Prostate gland (tissue), 2 donors: ENCODE results near the gene SRXN1. TPM values are rescaled to one million over a fixed set of nuclear protein-coding genes. Genes with fewer than 3 reads are reported as not detected.

Experiments
- DNase-seq: peaks from one replicate; pipeline ENCODE4 v3.0.0-alpha.2; 2019; ENCODE audit warnings: low spot score
- H3K27ac ChIP-seq, 2 donors: fragments of 200-600 bp; sonication (generic); 2 replicates each; pipeline ENCODE4 v1.5.1; 2017 to 2019
- H3K27me3 ChIP-seq: fragments of 200-600 bp; sonication (generic); replicated peaks from 2 replicates; pipeline ENCODE4 v1.5.1; 2019; ENCODE audit not compliant: insufficient read depth
- H3K36me3 ChIP-seq, 2 donors: fragments of 200-600 bp; sonication (generic); 1 replicate in 1 of 2; 2 replicates in 1 of 2; pipeline versions ENCODE4 v1.5.1 to v1.8.1; 2017 to 2019
- H3K4me1 ChIP-seq: fragments of 200-600 bp; sonication (generic); replicated peaks from 2 replicates; pipeline ENCODE4 v1.5.1; 2019
- H3K4me3 ChIP-seq, 2 donors: fragments of 200-600 bp; sonication (generic); 2 replicates each; pipeline ENCODE4 v1.5.1; 2017 to 2019
- H3K9me3 ChIP-seq: fragments of 200-600 bp; sonication (generic); 2 replicates; pipeline ENCODE4 v1.5.1; 2017
- CTCF ChIP-seq, 4 experiments: fragments of 200-600 bp in 2 of 4; fragments of 450-650 bp in 2 of 4; sonication (generic) in 2 of 4; IDR thresholded peaks; 1 replicate in 3 of 4; 2 replicates in 1 of 4; pipeline ENCODE4 v1.5.1; 2016 to 2019; ENCODE audit warnings: antibody characterized with exemption in 4 of 4, mild to moderate bottlenecking in 2 of 4, moderate library complexity in 2 of 4
- POLR2A ChIP-seq: fragments of 450-650 bp; IDR thresholded peaks from one replicate; pipeline ENCODE4 v1.6.1; 2016; ENCODE audit warnings: antibody characterized with exemption, mild to moderate bottlenecking
- POLR2AphosphoS5 ChIP-seq: sonication (generic); formaldehyde crosslinking; IDR thresholded peaks from one replicate; pipeline ENCODE4 v1.6.1; 2017; ENCODE audit warnings: antibody characterized with exemption
- WGBS: methylation state at CpG from one replicate; pipeline ENCODE4 v1.1.5; 2018; 5-methylcytosine and 5-hydroxymethylcytosine counted together
- intact Hi-C: fragments of 100-400 bp; cut with DNase I; formaldehyde crosslinking; loops from one replicate; pipeline ENCODE4 v1.14.2; 2022
- total RNA-seq, 2 donors: library from RNA; depleted of rRNA; stranded (reverse); fragments of >200 nt; gene quantifications; one replicate each; pipeline ENCODE4 v1.1.0, GENCODE V29; 2016

The SRXN1 gene
- total RNA-seq, 2 donors from 2014 or later = 33.6 to 41.4 TPM

- no peaks in the 10 kb centered on the region for H3K27me3 ChIP-seq
- 22% methylated on average over 4 of the region's 4 CpGs for WGBS
- H3K4me3 ChIP-seq = no peak overlapping the region
- H3K36me3 ChIP-seq = no peaks in the 10 kb centered on the region
- no peak for DNase-seq
- intact Hi-C loops = no loop called here
- no peaks in the 10 kb centered on the region for H3K4me1 ChIP-seq
- H3K27ac ChIP-seq = no peak overlapping the region
- no peaks in the 10 kb centered on the region for H3K9me3 ChIP-seq
- TF ChIP-seq CTCF (IDR thresholded peaks at IDR 0.05) (no peak), POLR2AphosphoS5 (no peak), POLR2A (no peak)
These were observed 30.0 kb downstream of the SRXN1 start for GRCh38 chr20:623021-623420.

GRCh38 chr20:622161-622560, 30.8 kb downstream of the SRXN1 start:
- no peaks in the 10 kb centered on the region for H3K9me3 ChIP-seq
- peaks cover 3% of the 10 kb centered on the region for H3K27me3 ChIP-seq
- TF ChIP-seq POLR2AphosphoS5 = no peak
- TF ChIP-seq POLR2A = no peak
- TF ChIP-seq CTCF (IDR thresholded peaks at IDR 0.05) = no peak
- 48% methylated on average over 7 of the region's 7 CpGs for WGBS
- DNase-seq = no peak
- intact Hi-C loops = no loop called here
- H3K36me3 ChIP-seq = no peaks in the 10 kb centered on the region
- H3K27ac ChIP-seq = no peak overlapping the region
- H3K4me3 ChIP-seq = no peak overlapping the region
- no peaks in the 10 kb centered on the region for H3K4me1 ChIP-seq

- no peaks in the 10 kb centered on the region for H3K4me1 ChIP-seq
- H3K4me3 ChIP-seq = no peak overlapping the region
- H3K27me3 ChIP-seq = peaks cover 7% of the 10 kb centered on the region
- no peak overlapping the region for H3K27ac ChIP-seq
- WGBS = 60% methylated on average over 5 of the region's 5 CpGs
- no peak for TF ChIP-seq POLR2A
- no peak for TF ChIP-seq POLR2AphosphoS5
- TF ChIP-seq CTCF (IDR thresholded peaks at IDR 0.05) = no peak
- DNase-seq = no peak
- H3K9me3 ChIP-seq = no peaks in the 10 kb centered on the region
- intact Hi-C loops = no loop called here
- H3K36me3 ChIP-seq = no peaks in the 10 kb centered on the region
These were observed 31.8 kb downstream of the SRXN1 start for GRCh38 chr20:621125-621756.

GRCh38 chr20:620246-620645, 32.8 kb downstream of the SRXN1 start:
- H3K27ac ChIP-seq = no peak overlapping the region
- 20% methylated on average over 7 of the region's 7 CpGs for WGBS
- TF ChIP-seq POLR2A (no peak), POLR2AphosphoS5 (no peak), CTCF (IDR thresholded peaks at IDR 0.05) (no peak)
- no peaks in the 10 kb centered on the region for H3K36me3 ChIP-seq
- no peak for DNase-seq
- intact Hi-C loops = no loop called here
- no peaks in the 10 kb centered on the region for H3K9me3 ChIP-seq
- H3K4me1 ChIP-seq = no peaks in the 10 kb centered on the region
- no peak overlapping the region for H3K4me3 ChIP-seq
- H3K27me3 ChIP-seq = peaks cover 7% of the 10 kb centered on the region

GRCh38 chr20:618980-619379, 34.0 kb downstream of the SRXN1 start:
- H3K36me3 ChIP-seq = no peaks in the 10 kb centered on the region
- H3K27me3 ChIP-seq = peaks cover 7% of the 10 kb centered on the region
- H3K4me1 ChIP-seq = no peaks in the 10 kb centered on the region
- no peak overlapping the region for H3K4me3 ChIP-seq
- WGBS = 56% methylated on average over 5 of the region's 5 CpGs
- TF ChIP-seq CTCF (IDR thresholded peaks at IDR 0.05) (no peak), POLR2A (no peak), POLR2AphosphoS5 (no peak)
- H3K27ac ChIP-seq = no peak overlapping the region
- no peaks in the 10 kb centered on the region for H3K9me3 ChIP-seq
- intact Hi-C loops = no loop called here
- DNase-seq = no peak
